ENCODE data around the gene LAMB1.

DNA sequence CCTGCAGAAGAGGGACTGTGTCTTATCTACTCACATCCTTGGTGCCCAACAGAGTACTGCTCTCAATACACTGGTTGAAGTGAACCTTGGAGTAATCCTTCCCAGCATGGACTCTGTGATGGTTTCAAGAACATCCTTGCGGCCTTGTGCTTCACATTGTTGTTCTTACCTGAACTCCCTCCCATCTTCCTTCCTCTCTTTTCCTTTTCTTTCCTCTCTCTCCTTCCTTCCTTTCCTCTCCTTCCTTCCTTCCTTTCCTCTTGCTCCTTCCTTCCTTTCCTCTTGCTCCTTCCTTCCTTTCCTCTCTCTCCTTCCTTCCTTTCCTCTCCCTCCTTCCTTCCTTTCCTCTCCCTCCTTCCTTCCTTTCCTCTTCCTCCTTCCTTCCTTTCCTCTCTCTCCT is 26.3 kb downstream of the LAMB1 start:
- TF ChIP-seq, protein P1, sequence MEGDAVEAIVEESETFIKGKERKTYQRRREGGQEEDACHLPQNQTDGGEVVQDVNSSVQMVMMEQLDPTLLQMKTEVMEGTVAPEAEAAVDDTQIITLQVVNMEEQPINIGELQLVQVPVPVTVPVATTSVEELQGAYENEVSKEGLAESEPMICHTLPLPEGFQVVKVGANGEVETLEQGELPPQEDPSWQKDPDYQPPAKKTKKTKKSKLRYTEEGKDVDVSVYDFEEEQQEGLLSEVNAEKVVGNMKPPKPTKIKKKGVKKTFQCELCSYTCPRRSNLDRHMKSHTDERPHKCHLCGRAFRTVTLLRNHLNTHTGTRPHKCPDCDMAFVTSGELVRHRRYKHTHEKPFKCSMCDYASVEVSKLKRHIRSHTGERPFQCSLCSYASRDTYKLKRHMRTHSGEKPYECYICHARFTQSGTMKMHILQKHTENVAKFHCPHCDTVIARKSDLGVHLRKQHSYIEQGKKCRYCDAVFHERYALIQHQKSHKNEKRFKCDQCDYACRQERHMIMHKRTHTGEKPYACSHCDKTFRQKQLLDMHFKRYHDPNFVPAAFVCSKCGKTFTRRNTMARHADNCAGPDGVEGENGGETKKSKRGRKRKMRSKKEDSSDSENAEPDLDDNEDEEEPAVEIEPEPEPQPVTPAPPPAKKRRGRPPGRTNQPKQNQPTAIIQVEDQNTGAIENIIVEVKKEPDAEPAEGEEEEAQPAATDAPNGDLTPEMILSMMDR (IDR thresholded peaks at IDR 0.05), result no peak
- no peak for TF ChIP-seq POLR2A (IDR thresholded peaks at IDR 0.05)

Data from body of pancreas (tissue), 4 donors.